Loucy (cell line): ENCODE measurements around the gene C8B.

ENCODE experiments used
- CTCF ChIP-seq: fragments of 200-600 bp; sonication (generic); conservative IDR thresholded peaks from 2 replicates; pipeline ENCODE4 v1.5.1; 2014; ENCODE audit warnings: mild to moderate bottlenecking, antibody characterized with exemption, low read length
- EZH2phosphoT487 ChIP-seq: fragments of 200-600 bp; IDR thresholded peaks from 2 replicates; pipeline ENCODE4 v1.6.1; 2018; ENCODE audit warnings: antibody characterized with exemption, mild to moderate bottlenecking, moderate library complexity, borderline replicate concordance

GRCh38 chr1:56881417-56881816 lies 84.4 kb downstream of the C8B start:
- no peak for TF ChIP-seq CTCF
- no peak for TF ChIP-seq EZH2phosphoT487
